HCT116 (cell line): ENCODE data around the gene CTBP2. TPM values are rescaled to one million over a fixed set of nuclear protein-coding genes. Genes with fewer than 3 reads are reported as not detected.

Experiments used
- ATAC-seq: fragments of 200-7000 bp; cut with Tn5 transposase; 2 replicates; pipeline ENCODE4 v1.9.1; 2020; ENCODE audit warnings: mild to moderate bottlenecking, moderate library complexity
- BruUV-seq: library from RNA; stranded (reverse); fragments of 400-500 nt; replicated peaks from 2 replicates; lab custom pipeline; 2021; lab: Mats Ljungman, UMichigan
- CTCF ChIA-PET: fragments of 300-600 bp; sonication (Branson Sonifier 250); formaldehyde crosslinking; loops from one replicate; lab custom pipeline; 2021; ENCODE audit warnings: antibody characterized with exemption; lab: Charles Lee
- POLR2A ChIA-PET: fragments of 300-600, 350-600 bp; sonication (Branson Sonifier 250); formaldehyde crosslinking; loops from one replicate; lab custom pipeline; 2021; ENCODE audit warnings: antibody characterized with exemption; lab: Charles Lee
- RAD21 ChIA-PET, 2 experiments: fragments of 300-600 bp; sonication (Branson Sonifier 250); formaldehyde crosslinking; loops; one replicate each; lab custom pipeline; 2023; ENCODE audit warnings: low total read pairs in 2 of 2; ENCODE audit not compliant: uncharacterized antibody in 2 of 2, unreplicated experiment in 2 of 2, low non-redundant PET in 1 of 2; lab: Charles Lee
- DNase-seq: peaks from one replicate; pipeline ENCODE4 v3.0.0-alpha.2; 2010; ENCODE audit warnings: low read depth, low spot score
- H2AFZ ChIP-seq: fragments of 200-600 bp; shearing (Covaris generic), sonication (generic); 2 replicates; pipeline ENCODE4 v1.6.1; 2017; ENCODE audit warnings: low read depth, mixed run types, mixed read lengths, antibody characterized with exemption, low read length; ENCODE audit not compliant: poor library complexity, severe bottlenecking
- H3K27ac ChIP-seq: 2 replicates; pipeline ENCODE4 v1.5.1; 2012; ENCODE audit warnings: low read depth, low read length
- H3K27me3 ChIP-seq: fragments of 200-600 bp; sonication (generic); 2 replicates; pipeline ENCODE4 v1.6.1; 2016; ENCODE audit warnings: mixed run types, low read length, mixed read lengths; ENCODE audit not compliant: insufficient read depth
- H3K36me3 ChIP-seq, 2 experiments: fragments of 200-500 bp in 1 of 2; fragments of 200-600 bp in 1 of 2; sonication (Bioruptor generic) in 1 of 2; sonication (generic) in 1 of 2; 2 replicates each; pipeline versions ENCODE4 v1.5.1 to v1.6.1; 2014 to 2016; ENCODE audit warnings: low read length in 2 of 2, inconsistent platforms in 1 of 2, mixed read lengths in 1 of 2, mixed run types in 1 of 2; ENCODE audit not compliant: insufficient read depth in 2 of 2, control insufficient read depth in 1 of 2
- H3K4me1 ChIP-seq, 2 experiments: fragments of 200-600 bp in 1 of 2; sonication (generic) in 1 of 2; 2 replicates each; pipeline versions ENCODE4 v1.5.1 to v1.6.1; 2012 to 2017; ENCODE audit warnings: low read length in 2 of 2, inconsistent platforms in 1 of 2, mild to moderate bottlenecking in 1 of 2, mixed read lengths in 1 of 2, mixed run types in 1 of 2, moderate library complexity in 1 of 2; ENCODE audit not compliant: insufficient read depth in 2 of 2, control insufficient read depth in 1 of 2
- H3K4me2 ChIP-seq: fragments of 200-600 bp; sonication (generic); 2 replicates; pipeline ENCODE4 v1.6.1; 2017; ENCODE audit warnings: mixed run types, low read length, mixed read lengths
- H3K4me3 ChIP-seq, 2 experiments: fragments of 200-600 bp in 1 of 2; sonication (generic) in 1 of 2; replicated peaks in 1 of 2; 2 replicates each; pipeline ENCODE4 v1.5.1; 2011 to 2016; ENCODE audit warnings: low read length in 2 of 2, control low read depth in 1 of 2, low read depth in 1 of 2, mild to moderate bottlenecking in 1 of 2, mixed read lengths in 1 of 2, mixed run types in 1 of 2
- H3K79me2 ChIP-seq: fragments of 200-600 bp; sonication (generic); 2 replicates; pipeline ENCODE4 v1.6.1; 2017; ENCODE audit warnings: mild to moderate bottlenecking, mixed run types, low read length, moderate library complexity, mixed read lengths; ENCODE audit not compliant: insufficient read depth
- H3K9ac ChIP-seq: fragments of 200-600 bp; sonication (generic); 2 replicates; pipeline ENCODE4 v1.6.1; 2016; ENCODE audit warnings: low read length, mixed read lengths
- H3K9me2 ChIP-seq: fragments of 200-600 bp; sonication (generic), shearing (Covaris generic); 2 replicates; pipeline ENCODE4 v1.6.1; 2017; ENCODE audit warnings: mixed run types, mild to moderate bottlenecking, moderate library complexity; ENCODE audit not compliant: insufficient read depth
- H3K9me3 ChIP-seq, 2 experiments: fragments of 200-500 bp in 1 of 2; fragments of 200-600 bp in 1 of 2; sonication (Bioruptor generic) in 1 of 2; sonication (generic) in 1 of 2; 2 replicates each; pipeline ENCODE4 v1.6.1; 2014 to 2017; ENCODE audit warnings: low read length in 2 of 2, mixed read lengths in 2 of 2, inconsistent platforms in 1 of 2, low read depth in 1 of 2, mild to moderate bottlenecking in 1 of 2, mixed run types in 1 of 2, moderate library complexity in 1 of 2; ENCODE audit not compliant: control insufficient read depth in 1 of 2, insufficient read depth in 1 of 2
- H4K20me1 ChIP-seq: fragments of 200-600 bp; sonication (generic), shearing (Covaris generic); 2 replicates; pipeline ENCODE4 v1.6.1; 2017; ENCODE audit warnings: mixed run types, mild to moderate bottlenecking, moderate library complexity; ENCODE audit not compliant: insufficient read depth
- ATF3 ChIP-seq: IDR thresholded peaks from 2 replicates; pipeline ENCODE4 v1.6.1; 2012
- CBX3 ChIP-seq: IDR thresholded peaks from 2 replicates; pipeline ENCODE4 v1.6.1; 2012; ENCODE audit warnings: low read depth
- EGR1 ChIP-seq: IDR thresholded peaks from 2 replicates; pipeline ENCODE4 v1.6.1; 2012; ENCODE audit warnings: low read depth
- ELF1 ChIP-seq: IDR thresholded peaks from 2 replicates; pipeline ENCODE4 v1.6.1; 2012; ENCODE audit warnings: low read depth, borderline replicate concordance
- EZH2 ChIP-seq: fragments of 200-600 bp; sonication (generic); IDR thresholded peaks from 2 replicates; pipeline ENCODE4 v1.6.1; 2017; ENCODE audit warnings: antibody characterized with exemption, mixed run types
- EZH2phosphoT487 ChIP-seq: fragments of 200-600 bp; IDR thresholded peaks from 2 replicates; pipeline ENCODE4 v1.6.1; 2018; ENCODE audit warnings: antibody characterized with exemption, borderline replicate concordance
- JUND ChIP-seq: IDR thresholded peaks from 2 replicates; pipeline ENCODE4 v1.6.1; 2012
- MAX ChIP-seq: IDR thresholded peaks from 2 replicates; pipeline ENCODE4 v1.6.1; 2012
- POLR2A ChIP-seq: IDR thresholded peaks from 2 replicates; pipeline ENCODE4 v1.7.0; 2011; ENCODE audit warnings: borderline replicate concordance; ENCODE audit not compliant: insufficient read depth, insufficient read length; ENCODE audit errors: extremely low read depth
- POLR2AphosphoS5 ChIP-seq: IDR thresholded peaks from 2 replicates; pipeline ENCODE4 v1.6.1; 2011; ENCODE audit warnings: mild to moderate bottlenecking, low read depth, low read length, moderate library complexity
- RAD21 ChIP-seq: IDR thresholded peaks from 2 replicates; pipeline ENCODE4 v1.6.1; 2012; ENCODE audit warnings: low read depth, mild to moderate bottlenecking
- REST ChIP-seq: IDR thresholded peaks from 2 replicates; pipeline ENCODE4 v1.6.1; 2012; ENCODE audit warnings: low read depth
- SIN3A ChIP-seq: IDR thresholded peaks from 2 replicates; pipeline ENCODE4 v1.6.1; 2012; ENCODE audit warnings: low read depth
- SRF ChIP-seq: IDR thresholded peaks from 2 replicates; pipeline ENCODE4 v1.6.1; 2012; ENCODE audit warnings: low read depth
- TCF7L2 ChIP-seq: IDR thresholded peaks from 2 replicates; pipeline ENCODE4 v1.7.0; 2011; ENCODE audit warnings: borderline replicate concordance, inconsistent platforms; ENCODE audit not compliant: insufficient read depth, insufficient read length; ENCODE audit errors: extremely low read depth
- YY1 ChIP-seq: IDR thresholded peaks from 2 replicates; pipeline ENCODE4 v1.6.1; 2011; ENCODE audit warnings: low read length, low read depth, moderate library complexity, mild to moderate bottlenecking; ENCODE audit not compliant: insufficient replicate concordance; ENCODE audit errors: extremely low read depth
- ZBTB33 ChIP-seq: IDR thresholded peaks from 2 replicates; pipeline ENCODE4 v1.6.1; 2011; ENCODE audit warnings: mild to moderate bottlenecking, low read length, moderate library complexity; ENCODE audit not compliant: insufficient replicate concordance; ENCODE audit errors: extremely low read depth
- ZNF274 ChIP-seq: fragments of 200-500 bp; sonication (Bioruptor generic); IDR thresholded peaks from 2 replicates; pipeline ENCODE4 v1.6.1; 2014; ENCODE audit warnings: mild to moderate bottlenecking, low read depth, low read length, inconsistent platforms
- intact Hi-C: fragments of 100-400 bp; cut with micrococcal nuclease; formaldehyde crosslinking; loops from 2 replicates; pipeline ENCODE4 v1.10.0; 2022
- total RNA-seq: library from RNA; stranded (reverse); gene quantifications from one replicate; pipeline ENCODE4 v1.2.1, GENCODE V29; 2021; ENCODE audit not compliant: unreplicated experiment

CTBP2 gene
- total RNA-seq, 1 experiment from 2014 or later: 144 TPM

GRCh38 chr10:125165584-125166573 lies 5.5 kb upstream of the CTBP2 start:
- intact Hi-C loops: no loop called here
- no peaks in the 10 kb centered on the region for H3K27me3 ChIP-seq
- ChIA-PET POLR2A (no interaction called here), CTCF (no interaction called here), RAD21 (no interaction called here)
- H3K36me3 ChIP-seq: no peaks in the 10 kb centered on the region
- no peak for DNase-seq
- TF ChIP-seq EGR1 (no peak), POLR2A (no peak), EZH2phosphoT487 (no peak), REST (no peak), ZNF274 (no peak), EZH2 (no peak), SIN3A (no peak), ELF1 (no peak), TCF7L2 (no peak), ATF3 (no peak), RAD21 (no peak), POLR2AphosphoS5 (no peak), CBX3 (no peak), JUND (no peak), SRF (no peak), YY1 (no peak), MAX (no peak), ZBTB33 (no peak)
- no peaks in the 10 kb centered on the region for H4K20me1 ChIP-seq
- H3K9ac ChIP-seq: no peak overlapping the region
- no peaks in the 10 kb centered on the region for H3K9me2 ChIP-seq
- peaks cover 9 to 16% of the 10 kb centered on the region in 2 experiments; a peak in 3 of 4 replicates for H3K4me1 ChIP-seq
- H3K4me2 ChIP-seq: no peak overlapping the region
- H3K4me3 ChIP-seq: no peak overlapping the region
- no peak for ATAC-seq
- no peaks in the 10 kb centered on the region for H3K9me3 ChIP-seq
- H3K79me2 ChIP-seq: no peaks in the 10 kb centered on the region
- no TSS peak for BruUV-seq
- H3K27ac ChIP-seq: no peak overlapping the region
- H2AFZ ChIP-seq: no peak overlapping the region
